Suprapubic skin (tissue), 3 donors: ENCODE results near the gene CGRRF1.

Experiments
- EP300 ChIP-seq: sonication (generic); formaldehyde crosslinking; IDR thresholded peaks from one replicate; pipeline ENCODE4 v1.6.1; 2017; ENCODE audit warnings: antibody characterized with exemption
- TF ChIP-seq, protein P1 (sequence below), 2 donors: fragments of 200-600 bp in 1 of 2; fragments of 450-650 bp in 1 of 2; sonication (generic) in 1 of 2; IDR thresholded peaks; one replicate each; pipeline ENCODE4 v1.5.1; 2016 to 2019; ENCODE audit warnings: antibody characterized with exemption in 2 of 2, mild to moderate bottlenecking in 1 of 2, moderate library complexity in 1 of 2

DNA sequence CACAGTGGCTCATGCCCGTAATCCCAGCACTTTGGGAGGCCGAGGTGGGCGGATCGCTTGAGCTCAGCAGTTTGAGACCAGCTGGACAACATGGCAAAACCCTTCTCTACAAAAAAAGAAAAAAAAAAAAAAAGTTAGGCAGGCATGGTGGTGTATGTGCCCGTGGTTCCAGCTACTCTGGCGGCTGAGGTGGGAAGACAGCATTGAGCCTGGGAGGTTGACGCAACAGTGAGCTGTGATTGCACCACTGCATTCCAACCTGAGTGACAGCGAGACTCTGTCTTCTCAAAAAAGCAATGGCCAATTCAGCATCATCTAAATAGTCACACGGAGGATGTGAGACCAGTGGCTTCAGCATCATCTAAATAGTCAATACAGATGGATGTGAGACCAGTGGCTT is 46.8 kb downstream of the CGRRF1 start:
- no peak for TF ChIP-seq EP300
- TF ChIP-seq, protein P1, sequence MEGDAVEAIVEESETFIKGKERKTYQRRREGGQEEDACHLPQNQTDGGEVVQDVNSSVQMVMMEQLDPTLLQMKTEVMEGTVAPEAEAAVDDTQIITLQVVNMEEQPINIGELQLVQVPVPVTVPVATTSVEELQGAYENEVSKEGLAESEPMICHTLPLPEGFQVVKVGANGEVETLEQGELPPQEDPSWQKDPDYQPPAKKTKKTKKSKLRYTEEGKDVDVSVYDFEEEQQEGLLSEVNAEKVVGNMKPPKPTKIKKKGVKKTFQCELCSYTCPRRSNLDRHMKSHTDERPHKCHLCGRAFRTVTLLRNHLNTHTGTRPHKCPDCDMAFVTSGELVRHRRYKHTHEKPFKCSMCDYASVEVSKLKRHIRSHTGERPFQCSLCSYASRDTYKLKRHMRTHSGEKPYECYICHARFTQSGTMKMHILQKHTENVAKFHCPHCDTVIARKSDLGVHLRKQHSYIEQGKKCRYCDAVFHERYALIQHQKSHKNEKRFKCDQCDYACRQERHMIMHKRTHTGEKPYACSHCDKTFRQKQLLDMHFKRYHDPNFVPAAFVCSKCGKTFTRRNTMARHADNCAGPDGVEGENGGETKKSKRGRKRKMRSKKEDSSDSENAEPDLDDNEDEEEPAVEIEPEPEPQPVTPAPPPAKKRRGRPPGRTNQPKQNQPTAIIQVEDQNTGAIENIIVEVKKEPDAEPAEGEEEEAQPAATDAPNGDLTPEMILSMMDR (IDR thresholded peaks at IDR 0.05) = no peak
